ENCODE results near the gene ZNF362. TPM values are rescaled to one million over a fixed set of nuclear protein-coding genes. Genes with fewer than 3 reads are reported as not detected.

The ZNF362 gene
- total and polyA plus RNA-seq, 4 donors: 2.3 to 6.3 (median 5.4) TPM

DNA sequence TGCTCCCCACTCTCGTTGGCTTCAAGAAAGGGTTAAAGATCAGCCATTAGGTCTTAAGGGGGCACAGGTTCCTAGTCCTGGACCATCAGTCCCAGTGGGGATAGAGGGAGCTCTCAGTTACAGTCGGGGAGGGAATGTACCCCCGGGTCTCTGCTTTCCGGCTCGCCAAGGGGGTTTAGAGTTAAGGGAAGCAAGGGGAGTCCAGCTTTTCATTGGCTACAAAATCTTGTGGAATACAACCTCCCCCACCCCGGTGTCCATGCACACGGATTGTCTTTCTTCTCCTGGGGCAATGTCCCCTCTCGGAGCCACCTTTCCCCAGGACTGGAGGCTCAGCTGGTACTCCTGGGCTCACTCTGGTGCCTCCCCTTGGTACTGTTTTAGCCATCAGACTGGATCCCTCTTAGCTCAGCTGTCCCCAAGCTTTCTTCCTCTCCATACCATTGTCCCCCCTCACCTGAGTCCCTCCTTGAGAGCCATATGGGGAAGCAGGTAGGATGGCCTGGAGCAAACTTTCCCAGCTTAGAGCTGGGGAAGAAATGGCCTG lies 64.4 kb downstream of the ZNF362 start, which contains the start of gene A3GALT2:
Gene A3GALT2, minus strand, starts transcription at position 480 of the 547 bp plus-strand sequence. Its CDS starts 0 bp downstream, at position 480.
- H3K9ac ChIP-seq (ENCODE audit: low read depth in 1 of 2, low read length in 2 of 2): no peak within 1 kb of the TSS
- WGBS: 74% methylated on average over 8 of the region's 8 CpGs
- TF ChIP-seq, protein P1, sequence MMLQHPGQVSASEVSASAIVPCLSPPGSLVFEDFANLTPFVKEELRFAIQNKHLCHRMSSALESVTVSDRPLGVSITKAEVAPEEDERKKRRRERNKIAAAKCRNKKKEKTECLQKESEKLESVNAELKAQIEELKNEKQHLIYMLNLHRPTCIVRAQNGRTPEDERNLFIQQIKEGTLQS (IDR thresholded peaks at IDR 0.05): no peak
- TF ChIP-seq HNF4A (conservative IDR thresholded peaks at IDR 0.05): no peak
- TF ChIP-seq GABPA (IDR thresholded peaks at IDR 0.05 in 1 of 2, conservative IDR thresholded peaks at IDR 0.05 in 1 of 2): no peak
- no peak for TF ChIP-seq SP1 (IDR thresholded peaks at IDR 0.05)
- no peak for TF ChIP-seq RXRA (IDR thresholded peaks at IDR 0.05)
- TF ChIP-seq MAX (IDR thresholded peaks at IDR 0.05): no peak
- TF ChIP-seq CTCF (IDR thresholded peaks at IDR 0.05; ENCODE audit: low read depth, low read length, missing input control): no peak
- no peak for TF ChIP-seq YY1 (IDR thresholded peaks at IDR 0.05)
- TF ChIP-seq TAF1 (conservative IDR thresholded peaks at IDR 0.05): no peak
- TF ChIP-seq EGR1 (IDR thresholded peaks at IDR 0.05; ENCODE audit: low read depth in 2 of 2): no peak
- TF ChIP-seq FOXA1 (IDR thresholded peaks at IDR 0.05): no peak
- TF ChIP-seq, protein P2, sequence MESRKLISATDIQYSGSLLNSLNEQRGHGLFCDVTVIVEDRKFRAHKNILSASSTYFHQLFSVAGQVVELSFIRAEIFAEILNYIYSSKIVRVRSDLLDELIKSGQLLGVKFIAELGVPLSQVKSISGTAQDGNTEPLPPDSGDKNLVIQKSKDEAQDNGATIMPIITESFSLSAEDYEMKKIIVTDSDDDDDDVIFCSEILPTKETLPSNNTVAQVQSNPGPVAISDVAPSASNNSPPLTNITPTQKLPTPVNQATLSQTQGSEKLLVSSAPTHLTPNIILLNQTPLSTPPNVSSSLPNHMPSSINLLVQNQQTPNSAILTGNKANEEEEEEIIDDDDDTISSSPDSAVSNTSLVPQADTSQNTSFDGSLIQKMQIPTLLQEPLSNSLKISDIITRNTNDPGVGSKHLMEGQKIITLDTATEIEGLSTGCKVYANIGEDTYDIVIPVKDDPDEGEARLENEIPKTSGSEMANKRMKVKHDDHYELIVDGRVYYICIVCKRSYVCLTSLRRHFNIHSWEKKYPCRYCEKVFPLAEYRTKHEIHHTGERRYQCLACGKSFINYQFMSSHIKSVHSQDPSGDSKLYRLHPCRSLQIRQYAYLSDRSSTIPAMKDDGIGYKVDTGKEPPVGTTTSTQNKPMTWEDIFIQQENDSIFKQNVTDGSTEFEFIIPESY (IDR thresholded peaks at IDR 0.05): no peak
- TF ChIP-seq RAD21 (IDR thresholded peaks at IDR 0.05): no peak
- TF ChIP-seq, protein P3, sequence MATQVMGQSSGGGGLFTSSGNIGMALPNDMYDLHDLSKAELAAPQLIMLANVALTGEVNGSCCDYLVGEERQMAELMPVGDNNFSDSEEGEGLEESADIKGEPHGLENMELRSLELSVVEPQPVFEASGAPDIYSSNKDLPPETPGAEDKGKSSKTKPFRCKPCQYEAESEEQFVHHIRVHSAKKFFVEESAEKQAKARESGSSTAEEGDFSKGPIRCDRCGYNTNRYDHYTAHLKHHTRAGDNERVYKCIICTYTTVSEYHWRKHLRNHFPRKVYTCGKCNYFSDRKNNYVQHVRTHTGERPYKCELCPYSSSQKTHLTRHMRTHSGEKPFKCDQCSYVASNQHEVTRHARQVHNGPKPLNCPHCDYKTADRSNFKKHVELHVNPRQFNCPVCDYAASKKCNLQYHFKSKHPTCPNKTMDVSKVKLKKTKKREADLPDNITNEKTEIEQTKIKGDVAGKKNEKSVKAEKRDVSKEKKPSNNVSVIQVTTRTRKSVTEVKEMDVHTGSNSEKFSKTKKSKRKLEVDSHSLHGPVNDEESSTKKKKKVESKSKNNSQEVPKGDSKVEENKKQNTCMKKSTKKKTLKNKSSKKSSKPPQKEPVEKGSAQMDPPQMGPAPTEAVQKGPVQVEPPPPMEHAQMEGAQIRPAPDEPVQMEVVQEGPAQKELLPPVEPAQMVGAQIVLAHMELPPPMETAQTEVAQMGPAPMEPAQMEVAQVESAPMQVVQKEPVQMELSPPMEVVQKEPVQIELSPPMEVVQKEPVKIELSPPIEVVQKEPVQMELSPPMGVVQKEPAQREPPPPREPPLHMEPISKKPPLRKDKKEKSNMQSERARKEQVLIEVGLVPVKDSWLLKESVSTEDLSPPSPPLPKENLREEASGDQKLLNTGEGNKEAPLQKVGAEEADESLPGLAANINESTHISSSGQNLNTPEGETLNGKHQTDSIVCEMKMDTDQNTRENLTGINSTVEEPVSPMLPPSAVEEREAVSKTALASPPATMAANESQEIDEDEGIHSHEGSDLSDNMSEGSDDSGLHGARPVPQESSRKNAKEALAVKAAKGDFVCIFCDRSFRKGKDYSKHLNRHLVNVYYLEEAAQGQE (IDR thresholded peaks at IDR 0.05): no peak
- TF ChIP-seq HNF4G (IDR thresholded peaks at IDR 0.05): no peak
- TF ChIP-seq FOXA2 (IDR thresholded peaks at IDR 0.05): no peak
- peaks cover 11 to 31% (median 28%) of the 10 kb centered on the region in 4 donors for H3K36me3 ChIP-seq (ENCODE audit: control insufficient read depth in 4 of 4, insufficient read depth in 3 of 4, low read depth in 1 of 4, low read length in 3 of 4)
- no peaks in the 10 kb centered on the region for H3K9me3 ChIP-seq (ENCODE audit: control insufficient read depth in 4 of 4, low read length in 3 of 4)
- H3K27me3 ChIP-seq (ENCODE audit: control insufficient read depth in 4 of 4, insufficient read depth in 4 of 4, low read length in 3 of 4): no peaks in the 10 kb centered on the region
- H3K27ac ChIP-seq (ENCODE audit: low read depth in 1 of 2, low read length in 2 of 2): no peak within 1 kb of the TSS
- H3K4me1 ChIP-seq (ENCODE audit: control insufficient read depth in 4 of 4, insufficient read depth in 4 of 4, low read length in 3 of 4): no peaks in the 10 kb centered on the region
- no peak within 1 kb of the TSS for H3K4me3 ChIP-seq (ENCODE audit: low read depth in 1 of 3, low read length in 3 of 3)
- no peak for DNase-seq (ENCODE audit: low spot score)

Data from liver (tissue), 9 donors.